ENCODE results near the gene LRRFIP1. TPM values are rescaled to one million over a fixed set of nuclear protein-coding genes. Genes with fewer than 3 reads are reported as not detected.

Gene LRRFIP1
- total RNA-seq, 2 experiments from 2014 or later, result 264 to 281 TPM

GRCh38 chr2:237725661-237726060 lies 98.3 kb downstream of the LRRFIP1 start:
- CTCF ChIA-PET, result no interaction called here
- Mint-ChIP-seq H3K9me3 (no peaks in the 10 kb centered on the region), H3K27ac (no peak overlapping the region), H3K27me3 (no peaks in the 10 kb centered on the region), H3K4me1 (ENCODE audit: low read depth) (peaks cover 60% of the 10 kb centered on the region), H3K36me3 (ENCODE audit: low read depth) (peaks cover 42% of the 10 kb centered on the region), H3K4me3 (no peak overlapping the region)
- intact Hi-C loops (cut with micrococcal nuclease), result no loop called here
- POLR2A ChIA-PET, result interaction anchor here (1.1 to 1.5 kb wide), 3 partner anchors 13 to 29 kb away, joined by 3 to 5 read pairs (median 4); no protein-coding TSS in a partner anchor
- TF ChIP-seq CTCF (IDR thresholded peaks at IDR 0.05), result no peak
- no peak for DNase-seq
- ATAC-seq, result no peak

- DNase-seq, result no peak
- ChIA-PET CTCF (interaction anchor here (0.9 kb wide), 1 partner anchor 155 kb away, joined by 3 read pairs; no protein-coding TSS in a partner anchor), POLR2A (interaction anchor here (1.1 to 1.5 kb wide), 2 partner anchors 14 kb away, joined by 3 to 5 read pairs; no protein-coding TSS in a partner anchor)
- Mint-ChIP-seq H3K27me3 (no peaks in the 10 kb centered on the region), H3K4me3 (no peak overlapping the region), H3K27ac (peak overlapping the region; percentile 38), H3K36me3 (ENCODE audit: low read depth) (peaks cover 41% of the 10 kb centered on the region), H3K9me3 (no peaks in the 10 kb centered on the region), H3K4me1 (ENCODE audit: low read depth) (peaks cover 65% of the 10 kb centered on the region)
- ATAC-seq, result no peak
- TF ChIP-seq CTCF (IDR thresholded peaks at IDR 0.05), result no peak
- intact Hi-C loops (cut with micrococcal nuclease), result no loop called here
Observed at GRCh38 chr2:237726401-237726830, 99.0 kb downstream of the LRRFIP1 start.

GRCh38 chr2:237727363-237727762 lies 100.0 kb downstream of the LRRFIP1 start:
- ChIA-PET CTCF (interaction anchor here (1.3 to 6.1 kb wide), 3 partner anchors 17 to 126 kb away, joined by 3 to 55 read pairs (median 10); no protein-coding TSS in a partner anchor), POLR2A (interaction anchor here (2.6 kb wide), 1 partner anchor 24 kb away, joined by 9 read pairs; no protein-coding TSS in a partner anchor)
- H3K27ac Mint-ChIP-seq, result no peak overlapping the region
- H3K4me3 Mint-ChIP-seq, result no peak overlapping the region
- H3K27me3 Mint-ChIP-seq, result no peaks in the 10 kb centered on the region
- H3K36me3 Mint-ChIP-seq (ENCODE audit: low read depth), result peaks cover 42% of the 10 kb centered on the region
- no peak for ATAC-seq
- TF ChIP-seq CTCF (IDR thresholded peaks at IDR 0.05), result no peak
- H3K4me1 Mint-ChIP-seq (ENCODE audit: low read depth), result peaks cover 64% of the 10 kb centered on the region
- no peaks in the 10 kb centered on the region for H3K9me3 Mint-ChIP-seq
- intact Hi-C loops (cut with micrococcal nuclease), result no loop called here
- no peak for DNase-seq

GRCh38 chr2:237729681-237730475 lies 102.5 kb downstream of the LRRFIP1 start:
- H3K36me3 Mint-ChIP-seq (ENCODE audit: low read depth), result peaks cover 34% of the 10 kb centered on the region
- POLR2A ChIA-PET, result interaction anchor here (0.7 to 4.5 kb wide), 7 partner anchors 10 to 102 kb away, joined by 3 to 20 read pairs (median 3); no protein-coding TSS in a partner anchor
- no peaks in the 10 kb centered on the region for H3K27me3 Mint-ChIP-seq
- CTCF ChIA-PET, result interaction anchor here (0.7 to 6.1 kb wide), 8 partner anchors 13 to 57 kb away, joined by 3 to 55 read pairs (median 4); no protein-coding TSS in a partner anchor
- peak overlapping the region; percentile 76 for H3K27ac Mint-ChIP-seq
- ATAC-seq (no peak), DNase-seq (no peak)
- no peak for TF ChIP-seq CTCF (IDR thresholded peaks at IDR 0.05)
- H3K9me3 Mint-ChIP-seq, result no peaks in the 10 kb centered on the region
- intact Hi-C loops (cut with micrococcal nuclease), result no loop called here
- peaks cover 62% of the 10 kb centered on the region for H3K4me1 Mint-ChIP-seq (ENCODE audit: low read depth)
- no peak overlapping the region for H3K4me3 Mint-ChIP-seq

GRCh38 chr2:237731663-237732062 lies 104.3 kb downstream of the LRRFIP1 start:
- ChIA-PET POLR2A (interaction anchor here (0.6 to 4.5 kb wide), 10 partner anchors 8 to 415 kb away, joined by 3 to 20 read pairs (median 4); no protein-coding TSS in a partner anchor), CTCF (interaction anchor here (0.7 to 6.1 kb wide), 7 partner anchors 12 to 114 kb away, joined by 3 to 55 read pairs (median 4); no protein-coding TSS in a partner anchor)
- peaks cover 57% of the 10 kb centered on the region for H3K4me1 Mint-ChIP-seq (ENCODE audit: low read depth)
- peak; percentile 96 for ATAC-seq
- intact Hi-C loops (cut with micrococcal nuclease), result no loop called here
- H3K27ac Mint-ChIP-seq, result peak overlapping the region; percentile 82
- H3K9me3 Mint-ChIP-seq, result no peaks in the 10 kb centered on the region
- H3K4me3 Mint-ChIP-seq, result peak overlapping the region; percentile 26
- TF ChIP-seq CTCF (IDR thresholded peaks at IDR 0.05), result no peak
- peaks cover 33% of the 10 kb centered on the region for H3K36me3 Mint-ChIP-seq (ENCODE audit: low read depth)
- DNase-seq, result peak; percentile 76
- H3K27me3 Mint-ChIP-seq, result no peaks in the 10 kb centered on the region

Data from activated CD8-positive, alpha-beta T cell treated with anti-CD3 and anti-CD28 coated beads for 36 hours (primary cell).